GM21576 (cell line): ENCODE measurements around the gene MUSTN1.

Experiments used
- ATAC-seq: cut with Tn5 transposase; IDR thresholded peaks from one replicate; pipeline ENCODE4 v1.9.1; 2021; ENCODE audit warnings: mild to moderate bottlenecking, moderate library complexity; ENCODE audit not compliant: unreplicated experiment

Gene MUSTN1

GRCh38 chr3:52809662-52810377, 25.0 kb downstream of the MUSTN1 start:
- ATAC-seq = no peak

- no peak for ATAC-seq
These were observed 25.7 kb downstream of the MUSTN1 start for GRCh38 chr3:52809149-52809548.

- ATAC-seq = no peak
These were observed 29.4 kb downstream of the MUSTN1 start for GRCh38 chr3:52805270-52806039.

GRCh38 chr3:52801839-52802238, 33.0 kb downstream of the MUSTN1 start:
- ATAC-seq = no peak

GRCh38 chr3:52800079-52800478, 34.7 kb downstream of the MUSTN1 start:
- ATAC-seq = no peak

GRCh38 chr3:52798978-52799476, 35.8 kb downstream of the MUSTN1 start:
- no peak for ATAC-seq

GRCh38 chr3:52798376-52798977, 36.3 kb downstream of the MUSTN1 start:
- ATAC-seq = no peak

GRCh38 chr3:52796411-52796810, 38.4 kb downstream of the MUSTN1 start:
- ATAC-seq = no peak

GRCh38 chr3:52795298-52795900, 39.4 kb downstream of the MUSTN1 start:
- ATAC-seq = no peak

- no peak for ATAC-seq
These were observed 40.2 kb downstream of the MUSTN1 start, which contains the start of gene ITIH3 for GRCh38 chr3:52794612-52795099. ITIH3 (plus strand) TSS chr3:52794796; CDS start chr3:52794804, 8 bp downstream.

GRCh38 chr3:52793702-52794611, 40.9 kb downstream of the MUSTN1 start:
- ATAC-seq = no peak

GRCh38 chr3:52792961-52793695, 41.7 kb downstream of the MUSTN1 start:
- ATAC-seq = no peak

GRCh38 chr3:52792413-52792812, 42.4 kb downstream of the MUSTN1 start:
- no peak for ATAC-seq

- no peak for ATAC-seq
These were observed 42.9 kb downstream of the MUSTN1 start for GRCh38 chr3:52791928-52792327.

GRCh38 chr3:52791366-52791765, 43.5 kb downstream of the MUSTN1 start:
- no peak for ATAC-seq

- ATAC-seq = no peak
These were observed 44.1 kb downstream of the MUSTN1 start for GRCh38 chr3:52790741-52791140.

- no peak for ATAC-seq
These were observed 44.5 kb downstream of the MUSTN1 start for GRCh38 chr3:52790337-52790736.

GRCh38 chr3:52789746-52790040, 45.1 kb downstream of the MUSTN1 start:
- ATAC-seq = no peak

- no peak for ATAC-seq
These were observed 45.7 kb downstream of the MUSTN1 start for GRCh38 chr3:52788890-52789745.
